Heart left ventricle (tissue), 16 donors: ENCODE results near the gene NKAIN2. TPM values are rescaled to one million over a fixed set of nuclear protein-coding genes. Genes with fewer than 3 reads are reported as not detected.

Experiments used
- ATAC-seq, 4 donors: fragments of 200-7000 bp; cut with Tn5 transposase; one replicate each; pipeline ENCODE4 v1.9.1; 2020 to 2022; ENCODE audit warnings: moderate library complexity in 4 of 4, mild to moderate bottlenecking in 3 of 4, moderate number of reproducible peaks in 1 of 4
- DNase-seq, 5 donors: peaks; one replicate each; pipeline ENCODE4 v3.0.0-alpha.2; 2020
- H3K27ac ChIP-seq, 12 donors: fragments of 200-600 bp; sonication (generic) in 4 of 12; one replicate each; pipeline versions ENCODE4 v1.5.0 to v1.8.0; 2016 to 2022; ENCODE audit warnings: mild to moderate bottlenecking in 2 of 12
- H3K27me3 ChIP-seq, 9 donors: fragments of 200-600 bp; sonication (generic) in 2 of 9; one replicate each; pipeline versions ENCODE4 v1.5.1 to v1.8.0; 2016 to 2022; ENCODE audit warnings: mild to moderate bottlenecking in 3 of 9
- H3K36me3 ChIP-seq, 9 donors: fragments of 200-600 bp; sonication (generic) in 2 of 9; one replicate each; pipeline versions ENCODE4 v1.5.0 to v1.8.0; 2018 to 2022; ENCODE audit warnings: mild to moderate bottlenecking in 2 of 9
- H3K4me1 ChIP-seq, 12 donors: fragments of 200-600 bp; sonication (generic) in 4 of 12; one replicate each; pipeline versions ENCODE4 v1.5.0 to v1.8.0; 2016 to 2022; ENCODE audit warnings: mild to moderate bottlenecking in 3 of 12
- H3K4me3 ChIP-seq, 12 donors: fragments of 200-600 bp; sonication (generic) in 4 of 12; one replicate each; pipeline versions ENCODE4 v1.5.0 to v1.8.0; 2017 to 2022; ENCODE audit warnings: mild to moderate bottlenecking in 9 of 12, moderate library complexity in 4 of 12
- H3K9me3 ChIP-seq, 12 donors: fragments of 200-600 bp; sonication (generic) in 4 of 12; one replicate each; pipeline versions ENCODE4 v1.5.0 to v1.8.0; 2016 to 2022; ENCODE audit warnings: mild to moderate bottlenecking in 1 of 12
- CTCF ChIP-seq, 12 donors: fragments of 200-600 bp; sonication (generic) in 4 of 12; IDR thresholded peaks; one replicate each; pipeline versions ENCODE4 v1.5.0 to v1.8.0; 2018 to 2022; ENCODE audit warnings: antibody characterized with exemption in 12 of 12, mild to moderate bottlenecking in 5 of 12
- POLR2A ChIP-seq, 2 donors: fragments of 450-650 bp; IDR thresholded peaks; one replicate each; pipeline ENCODE4 v1.6.1; 2017; ENCODE audit warnings: antibody characterized with exemption in 2 of 2, mild to moderate bottlenecking in 2 of 2, moderate library complexity in 2 of 2
- WGBS, 4 donors: extraction: QIAGEN DNeasy Blood & Tissue Kit in 2 of 4; methylation state at CpG; one replicate each; pipeline versions ENCODE4 v1.1.5 to v1.1.7; 2013 to 2018; 5-methylcytosine and 5-hydroxymethylcytosine counted together
- intact Hi-C, 10 donors: fragments of 100-400 bp; cut with DNase I; formaldehyde crosslinking; loops; one replicate each; pipeline versions ENCODE4 v1.11.1 to v1.14.2; 2022
- polyA plus RNA-seq, 2 donors: library from polyadenylated mRNA; stranded (reverse); fragments of 200-250 nt; gene quantifications; one replicate each; pipeline ENCODE4 v1.2.3, GENCODE V29; 2013
- total RNA-seq, 9 donors: library from RNA; depleted of rRNA in 2 of 9; stranded (reverse); fragments of >200 nt in 2 of 9; fragmentation: NEBNext Ultra II Directional in 3 of 9; extraction: Animal tissue kit (Norgen Biotek cat#: 25700) in 3 of 9; gene quantifications; one replicate each; pipeline versions ENCODE4 v1.1.0 to v1.2.4, GENCODE V29; 2016 to 2023
- donor health status: ischemic (EF 13 %, LVEDD 7.1; RV severe dilation, severe dysfunction).
- donor health status: healthy with polysubstance abuse.
- donor health status: DM: no; HTN: yes; CAD: no.
- donor health status: DM: no; HTN: no; CAD: no.
- donor health status: ischemic (EF 25% LVEDD 6.9; RV normal size, moderate dysfunction).
- donor health status: ischemic (EF 25% LVEDD 5.7; RV mildly dilated, moderate dysfunction).
- donor health status: healthy.
- donor health status: DM: yes; HTN: yes; CAD: no.
- donor health status: ischemic (EF 35%, LVEDD 5.7; RV mildly dilated, moderate dysfunction).
- donor health status: nonischemic (EF 11% LVEDD 7.7; RV severe dilation, severe dysfunction).
- donor health status: DM: yes; HTN: yes; CAD: no.
- donor health status: PGD.
- donor health status: ischemic (EF 29% LVEDD 5.4; RV normal size, mild dysfunction).
- donor health status: nonischemic (EF 23%, LVEDD 6.1; RV moderate dilation, normal function).

The NKAIN2 gene
- total and polyA plus RNA-seq, 11 donors, result 0.19 to 0.83 (median 0.33) TPM; not detected in 2

DNA sequence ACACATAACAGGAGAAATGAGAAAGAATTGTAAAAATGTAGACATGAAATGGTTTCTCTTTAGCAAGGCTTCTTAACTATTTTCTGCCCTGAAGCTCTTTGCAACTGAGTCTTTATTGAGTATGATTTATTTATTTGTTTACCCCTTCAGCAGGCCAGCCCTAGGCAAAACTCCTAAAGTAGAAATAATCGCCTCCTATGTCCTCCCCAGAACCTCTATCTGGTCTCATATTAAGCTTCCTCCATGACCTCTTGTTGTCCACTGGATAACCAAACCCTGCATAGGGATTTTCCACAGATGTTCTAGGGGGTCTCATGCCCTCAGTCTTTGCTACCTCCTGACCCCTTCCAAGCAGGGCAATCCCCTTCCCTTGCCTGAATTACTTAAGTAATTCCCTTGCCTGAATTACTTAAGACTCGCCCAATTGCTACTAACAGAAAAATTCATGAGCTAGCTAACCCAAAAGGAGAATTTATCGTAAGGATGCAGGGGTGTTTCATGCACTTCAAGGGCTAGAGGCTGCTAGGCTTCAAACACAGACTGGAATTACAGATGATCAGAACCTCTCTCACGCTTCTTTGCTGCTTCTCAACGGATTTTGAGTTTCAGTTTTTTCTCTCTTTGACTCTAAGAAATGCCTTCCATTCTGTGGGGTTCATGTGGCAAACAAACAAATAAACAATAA, 732.6 kb downstream of the NKAIN2 start:
- ATAC-seq, result no peak
- WGBS, 4 donors, result 78 to 85% (median 81%) methylated on average over 5 of the region's 5 CpGs

GRCh38 chr6:124536842-124537191, 733.2 kb downstream of the NKAIN2 start:
- intact Hi-C loops, result no loop called here
- H3K27ac ChIP-seq, result no peak overlapping the region
- no peaks in the 10 kb centered on the region for H3K4me1 ChIP-seq
- H3K36me3 ChIP-seq, result no peaks in the 10 kb centered on the region
- no peak for TF ChIP-seq CTCF (IDR thresholded peaks at IDR 0.05)
- no peak for TF ChIP-seq POLR2A (IDR thresholded peaks at IDR 0.05)
- 46 to 57% (median 48%) methylated on average over 3 of the region's 3 CpGs for WGBS, 4 donors
- no peak for DNase-seq
- H3K4me3 ChIP-seq, result no peak overlapping the region
- ATAC-seq, result no peak
- H3K9me3 ChIP-seq, result no peaks in the 10 kb centered on the region
- no peaks in the 10 kb centered on the region for H3K27me3 ChIP-seq

More for the DNA sequence above, 732.6 kb downstream of the NKAIN2 start:
- Histone ChIP-seq H3K4me3 (no peak overlapping the region), H3K27ac (no peak overlapping the region), H3K27me3 (no peaks in the 10 kb centered on the region), H3K4me1 (no peaks in the 10 kb centered on the region), H3K9me3 (no peaks in the 10 kb centered on the region), H3K36me3 (no peaks in the 10 kb centered on the region)
- DNase-seq, result no peak
- TF ChIP-seq CTCF (IDR thresholded peaks at IDR 0.05) (no peak), POLR2A (IDR thresholded peaks at IDR 0.05) (no peak)
- intact Hi-C loops, result no loop called here

GRCh38 chr6:124539096-124539495, 735.4 kb downstream of the NKAIN2 start:
- intact Hi-C loops, result no loop called here
- no peaks in the 10 kb centered on the region for H3K4me1 ChIP-seq
- no peak for DNase-seq
- no peaks in the 10 kb centered on the region for H3K9me3 ChIP-seq
- no peaks in the 10 kb centered on the region for H3K27me3 ChIP-seq
- no peak for TF ChIP-seq CTCF (IDR thresholded peaks at IDR 0.05)
- TF ChIP-seq POLR2A (IDR thresholded peaks at IDR 0.05), result no peak
- H3K4me3 ChIP-seq, result no peak overlapping the region
- no peak for ATAC-seq
- no peaks in the 10 kb centered on the region for H3K36me3 ChIP-seq
- H3K27ac ChIP-seq, result no peak overlapping the region

DNA sequence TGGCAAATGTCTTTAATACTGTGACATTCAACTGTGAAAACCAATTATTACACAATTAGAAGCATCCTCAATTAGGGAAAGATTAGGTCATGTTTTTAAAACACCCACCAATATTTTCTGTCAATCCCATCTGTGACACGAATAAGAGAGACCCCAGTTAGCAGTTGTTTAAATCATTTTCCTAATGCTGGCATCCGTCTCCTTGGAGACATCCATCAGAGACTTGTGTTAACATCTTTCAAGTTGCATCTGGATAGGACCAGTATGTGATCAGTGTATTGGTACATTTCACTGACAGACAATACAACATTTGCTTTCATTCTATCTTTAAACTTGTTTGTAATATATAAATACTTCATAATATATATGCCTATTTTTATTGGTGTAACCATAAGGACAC, 737.9 kb downstream of the NKAIN2 start:
- Histone ChIP-seq H3K4me3 (no peak overlapping the region), H3K27ac (no peak overlapping the region), H3K36me3 (no peaks in the 10 kb centered on the region), H3K4me1 (no peaks in the 10 kb centered on the region), H3K27me3 (no peaks in the 10 kb centered on the region), H3K9me3 (no peaks in the 10 kb centered on the region)
- TF ChIP-seq POLR2A (IDR thresholded peaks at IDR 0.05) (no peak), CTCF (IDR thresholded peaks at IDR 0.05) (no peak)
- DNase-seq (no peak), ATAC-seq (no peak)
- 75 to 84% (median 80%) methylated on average over 2 of the region's 2 CpGs for WGBS, 4 donors
- intact Hi-C loops, result no loop called here
